ENCODE results near the gene GRIP1.

DNA sequence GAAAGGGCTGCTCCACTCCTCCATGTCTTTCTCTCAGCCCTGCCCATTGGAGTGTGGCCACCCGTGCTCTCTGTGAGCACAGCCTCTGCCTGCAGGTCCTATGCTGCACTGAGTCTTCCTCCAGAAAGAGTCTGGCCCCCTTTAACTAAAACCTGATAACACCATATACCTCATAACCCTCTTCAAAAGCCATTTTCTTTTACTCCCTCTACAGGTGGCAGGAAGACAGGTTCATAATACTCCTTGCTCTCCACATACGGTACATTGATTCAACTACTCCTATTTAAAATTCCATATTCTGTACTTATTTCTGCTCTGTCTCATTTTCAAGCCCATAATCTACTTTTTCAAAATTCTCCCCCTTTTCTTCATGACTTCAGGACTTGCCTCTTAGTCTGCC, 232.6 kb downstream of the GRIP1 start:
- TF ChIP-seq, protein P1, sequence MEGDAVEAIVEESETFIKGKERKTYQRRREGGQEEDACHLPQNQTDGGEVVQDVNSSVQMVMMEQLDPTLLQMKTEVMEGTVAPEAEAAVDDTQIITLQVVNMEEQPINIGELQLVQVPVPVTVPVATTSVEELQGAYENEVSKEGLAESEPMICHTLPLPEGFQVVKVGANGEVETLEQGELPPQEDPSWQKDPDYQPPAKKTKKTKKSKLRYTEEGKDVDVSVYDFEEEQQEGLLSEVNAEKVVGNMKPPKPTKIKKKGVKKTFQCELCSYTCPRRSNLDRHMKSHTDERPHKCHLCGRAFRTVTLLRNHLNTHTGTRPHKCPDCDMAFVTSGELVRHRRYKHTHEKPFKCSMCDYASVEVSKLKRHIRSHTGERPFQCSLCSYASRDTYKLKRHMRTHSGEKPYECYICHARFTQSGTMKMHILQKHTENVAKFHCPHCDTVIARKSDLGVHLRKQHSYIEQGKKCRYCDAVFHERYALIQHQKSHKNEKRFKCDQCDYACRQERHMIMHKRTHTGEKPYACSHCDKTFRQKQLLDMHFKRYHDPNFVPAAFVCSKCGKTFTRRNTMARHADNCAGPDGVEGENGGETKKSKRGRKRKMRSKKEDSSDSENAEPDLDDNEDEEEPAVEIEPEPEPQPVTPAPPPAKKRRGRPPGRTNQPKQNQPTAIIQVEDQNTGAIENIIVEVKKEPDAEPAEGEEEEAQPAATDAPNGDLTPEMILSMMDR (conservative IDR thresholded peaks at IDR 0.05; ENCODE audit: low read depth, low read length) = no peak
- TF ChIP-seq CEBPB (IDR thresholded peaks at IDR 0.05; ENCODE audit: low read depth, low read length) (no peak), CHD1 (IDR thresholded peaks at IDR 0.05; ENCODE audit: low read depth, low read length) (no peak), MAZ (IDR thresholded peaks at IDR 0.05; ENCODE audit: borderline replicate concordance, low read depth, low read length) (no peak), RCOR1 (IDR thresholded peaks at IDR 0.05; ENCODE audit: insufficient replicate concordance, low read length) (no peak), BHLHE40 (IDR thresholded peaks at IDR 0.05; ENCODE audit: low read depth, low read length) (no peak), POLR2A (IDR thresholded peaks at IDR 0.05; ENCODE audit: low read depth, low read length) (no peak), SMC3 (IDR thresholded peaks at IDR 0.05; ENCODE audit: low read depth, low read length) (no peak), RAD21 (IDR thresholded peaks at IDR 0.05; ENCODE audit: low read length) (no peak), MXI1 (IDR thresholded peaks at IDR 0.05; ENCODE audit: borderline replicate concordance, low read depth, low read length) (no peak), RFX5 (IDR thresholded peaks at IDR 0.05; ENCODE audit: low read depth, low read length) (no peak), MAFK (IDR thresholded peaks at IDR 0.05; ENCODE audit: low read depth, low read length) (no peak)
- TF ChIP-seq, protein P2, sequence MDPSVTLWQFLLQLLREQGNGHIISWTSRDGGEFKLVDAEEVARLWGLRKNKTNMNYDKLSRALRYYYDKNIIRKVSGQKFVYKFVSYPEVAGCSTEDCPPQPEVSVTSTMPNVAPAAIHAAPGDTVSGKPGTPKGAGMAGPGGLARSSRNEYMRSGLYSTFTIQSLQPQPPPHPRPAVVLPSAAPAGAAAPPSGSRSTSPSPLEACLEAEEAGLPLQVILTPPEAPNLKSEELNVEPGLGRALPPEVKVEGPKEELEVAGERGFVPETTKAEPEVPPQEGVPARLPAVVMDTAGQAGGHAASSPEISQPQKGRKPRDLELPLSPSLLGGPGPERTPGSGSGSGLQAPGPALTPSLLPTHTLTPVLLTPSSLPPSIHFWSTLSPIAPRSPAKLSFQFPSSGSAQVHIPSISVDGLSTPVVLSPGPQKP (IDR thresholded peaks at IDR 0.05; ENCODE audit: borderline replicate concordance, low read depth, low read length) = no peak
- TF ChIP-seq, protein P3, sequence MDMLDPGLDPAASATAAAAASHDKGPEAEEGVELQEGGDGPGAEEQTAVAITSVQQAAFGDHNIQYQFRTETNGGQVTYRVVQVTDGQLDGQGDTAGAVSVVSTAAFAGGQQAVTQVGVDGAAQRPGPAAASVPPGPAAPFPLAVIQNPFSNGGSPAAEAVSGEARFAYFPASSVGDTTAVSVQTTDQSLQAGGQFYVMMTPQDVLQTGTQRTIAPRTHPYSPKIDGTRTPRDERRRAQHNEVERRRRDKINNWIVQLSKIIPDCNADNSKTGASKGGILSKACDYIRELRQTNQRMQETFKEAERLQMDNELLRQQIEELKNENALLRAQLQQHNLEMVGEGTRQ (IDR thresholded peaks at IDR 0.05; ENCODE audit: low read depth, low read length) = no peak
